K562 (cell line): Measurements from ENCODE around the gene SIGLEC9. TPM values are rescaled to one million over a fixed set of nuclear protein-coding genes. Genes with fewer than 3 reads are reported as not detected.

ENCODE experiments used
- ARHGAP35 ChIP-seq: fragments of 450-650 bp; IDR thresholded peaks from 2 replicates; pipeline ENCODE4 v1.6.1; 2018; ENCODE audit not compliant: partially characterized antibody
- BHLHE40 ChIP-seq: IDR thresholded peaks from 2 replicates; pipeline ENCODE4 v1.6.1; 2011; ENCODE audit warnings: low read length, improper control_type of control experiment
- ETV1 ChIP-seq: fragments of 450-650 bp; conservative IDR thresholded peaks from 2 replicates; pipeline ENCODE4 v1.6.1; 2016; ENCODE audit warnings: missing genetic modification characterization, control low read depth, low read depth, missing compliant biosample characterization
- FOXJ3 ChIP-seq: sonication (generic); formaldehyde crosslinking; IDR thresholded peaks from 2 replicates; pipeline ENCODE4 v1.4.0; 2020; ENCODE audit warnings: mild to moderate bottlenecking, missing genetic modification reagents
- GATAD2B ChIP-seq: fragments of 450-650 bp; IDR thresholded peaks from 2 replicates; pipeline ENCODE4 v1.6.1; 2017; ENCODE audit warnings: mild to moderate bottlenecking, borderline replicate concordance
- ILF3 ChIP-seq: fragments of 450-650 bp; IDR thresholded peaks from 2 replicates; pipeline ENCODE4 v1.6.1; 2018; ENCODE audit warnings: antibody characterized with exemption, mild to moderate bottlenecking, moderate library complexity, borderline replicate concordance
- MEF2A ChIP-seq: IDR thresholded peaks from 2 replicates; pipeline ENCODE4 v1.6.1; 2011; ENCODE audit warnings: low read depth, mild to moderate bottlenecking, low read length, moderate library complexity; ENCODE audit not compliant: control insufficient read depth
- PURB ChIP-seq: sonication (generic); formaldehyde crosslinking; IDR thresholded peaks from 2 replicates; pipeline ENCODE4 v1.9.0; 2021; ENCODE audit warnings: low read depth, mild to moderate bottlenecking, missing genetic modification reagents
- SMC3 ChIP-seq: conservative IDR thresholded peaks from 2 replicates; pipeline ENCODE4 v1.6.1; 2011; ENCODE audit warnings: low read depth, low read length, improper control_type of control experiment; ENCODE audit not compliant: insufficient read depth
- SNIP1 ChIP-seq: fragments of 450-650 bp; IDR thresholded peaks from 2 replicates; pipeline ENCODE4 v1.7.1; 2017; ENCODE audit warnings: low read depth, mild to moderate bottlenecking
- TAL1 ChIP-seq: fragments of 450-650 bp; IDR thresholded peaks from 2 replicates; pipeline ENCODE4 v1.6.1; 2016; ENCODE audit warnings: mild to moderate bottlenecking
- U2AF1 ChIP-seq: fragments of 200-400 bp; formaldehyde crosslinking; optimal IDR thresholded peaks from 2 replicates; pipeline ENCODE3; 2017; ENCODE audit warnings: mild to moderate bottlenecking, low read depth, low read length, moderate library complexity
- ZNF3 ChIP-seq: fragments of 250-450 bp; sonication (Bioruptor Pico); IDR thresholded peaks from 2 replicates; pipeline ENCODE4 v1.5.0; 2021; ENCODE audit warnings: mild to moderate bottlenecking, moderate library complexity
- ZSCAN29 ChIP-seq: fragments of 450-650 bp; IDR thresholded peaks from 2 replicates; pipeline ENCODE4 v1.6.1; 2017
- polyA plus RNA-seq, 8 experiments: library from polyadenylated mRNA; depleted of rRNA in 4 of 8; stranded (reverse) in 5 of 8; unstranded in 3 of 8; fragments of >200 nt; fragmentation: Nextera tagmentation in 2 of 8; fragmentation: Illumina TruSeq in 1 of 8; extraction: Ambion mirVana in 2 of 8; extraction: Trizol in 1 of 8; gene quantifications; 2 replicates each; pipeline versions ENCODE4 v1.2.1 to v1.2.3, GENCODE V29; 2011 to 2014; ENCODE audit warnings: inconsistent platforms in 1 of 8, missing spikeins in 1 of 8
- total RNA-seq, 7 experiments: library from RNA; depleted of rRNA in 6 of 7; stranded (reverse); fragments of >200 nt in 6 of 7; fragmentation: Illumina TruSeq in 2 of 7; extraction: Trizol in 2 of 7; gene quantifications; 2 replicates each; pipeline versions ENCODE4 v1.2.1 to v1.2.3, GENCODE V29; 2011 to 2021; ENCODE audit warnings: low replicate concordance in 1 of 7
- TF ChIP-seq, protein P1 (sequence below): sonication (generic); formaldehyde crosslinking; IDR thresholded peaks from 2 replicates; pipeline ENCODE4 v1.8.0; 2022; ENCODE audit warnings: mild to moderate bottlenecking, missing genetic modification reagents
- TF ChIP-seq, protein P2 (sequence below): sonication (generic); IDR thresholded peaks from 2 replicates; pipeline ENCODE4 v1.6.1; 2016
- TF ChIP-seq, protein P3 (sequence below), 2 experiments: fragments of 200-800 bp in 1 of 2; sonication (Bioruptor generic) in 1 of 2; sonication (generic) in 1 of 2; formaldehyde crosslinking in 1 of 2; IDR thresholded peaks in 1 of 2; conservative IDR thresholded peaks in 1 of 2; 2 replicates each; pipeline versions ENCODE4 v1.5.0 to v1.6.1; 2016 to 2020; ENCODE audit warnings: missing compliant biosample characterization in 1 of 2, missing genetic modification characterization in 1 of 2, missing genetic modification reagents in 1 of 2
- TF ChIP-seq, protein P4 (sequence below): fragments of 250-450 bp; sonication (Bioruptor Pico); IDR thresholded peaks from 2 replicates; pipeline ENCODE4 v1.6.1; 2021; ENCODE audit warnings: mild to moderate bottlenecking
- TF ChIP-seq, protein P5 (sequence below): fragments of 450-650 bp; IDR thresholded peaks from 2 replicates; pipeline ENCODE4 v1.6.1; 2016; ENCODE audit warnings: antibody characterized with exemption

The SIGLEC9 gene
- total and polyA plus RNA-seq, 9 of the 15 experiments (the other 6 are each of a cell fraction or from before 2014, with no cell fraction given): 0.09 to 0.34 (median 0.22) TPM; not detected in 4

DNA sequence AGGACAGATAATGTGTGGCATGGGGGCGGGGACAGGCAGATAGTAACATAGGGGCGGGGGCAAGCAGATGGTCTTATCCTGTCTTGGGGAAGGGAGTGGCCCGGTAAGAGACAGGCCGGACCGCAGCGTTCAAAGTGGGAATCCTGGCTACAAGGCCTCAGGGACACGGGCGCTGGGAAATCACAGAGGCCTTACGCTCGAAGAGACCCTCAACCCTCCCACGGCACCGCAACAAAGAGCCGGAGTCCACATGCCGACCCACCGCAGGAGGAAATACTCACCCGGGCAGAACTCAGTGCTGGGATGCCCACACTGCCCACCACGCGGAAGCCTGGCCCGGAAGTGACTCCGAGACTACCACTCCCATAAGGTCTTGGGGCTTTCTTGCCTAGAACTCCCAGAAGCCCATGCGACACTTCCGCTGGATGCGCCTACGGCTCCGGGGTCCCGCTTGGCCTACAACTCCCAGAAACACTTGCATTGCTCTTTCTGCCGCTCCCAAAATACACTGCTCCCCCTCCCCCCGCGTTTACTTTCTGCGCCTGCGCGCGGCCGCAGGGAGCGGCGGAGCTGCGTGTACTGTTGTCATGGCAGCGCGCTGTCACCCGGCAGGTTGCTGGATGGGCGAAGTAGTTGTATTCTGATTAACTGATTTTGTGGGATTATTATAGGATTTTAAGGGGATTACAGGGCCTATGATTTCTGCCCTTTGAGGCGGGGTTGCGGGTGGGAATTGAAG is 16.5 kb upstream of the SIGLEC9 start, which contains the start of gene CTU1 (continued):
- TF ChIP-seq, protein P1, sequence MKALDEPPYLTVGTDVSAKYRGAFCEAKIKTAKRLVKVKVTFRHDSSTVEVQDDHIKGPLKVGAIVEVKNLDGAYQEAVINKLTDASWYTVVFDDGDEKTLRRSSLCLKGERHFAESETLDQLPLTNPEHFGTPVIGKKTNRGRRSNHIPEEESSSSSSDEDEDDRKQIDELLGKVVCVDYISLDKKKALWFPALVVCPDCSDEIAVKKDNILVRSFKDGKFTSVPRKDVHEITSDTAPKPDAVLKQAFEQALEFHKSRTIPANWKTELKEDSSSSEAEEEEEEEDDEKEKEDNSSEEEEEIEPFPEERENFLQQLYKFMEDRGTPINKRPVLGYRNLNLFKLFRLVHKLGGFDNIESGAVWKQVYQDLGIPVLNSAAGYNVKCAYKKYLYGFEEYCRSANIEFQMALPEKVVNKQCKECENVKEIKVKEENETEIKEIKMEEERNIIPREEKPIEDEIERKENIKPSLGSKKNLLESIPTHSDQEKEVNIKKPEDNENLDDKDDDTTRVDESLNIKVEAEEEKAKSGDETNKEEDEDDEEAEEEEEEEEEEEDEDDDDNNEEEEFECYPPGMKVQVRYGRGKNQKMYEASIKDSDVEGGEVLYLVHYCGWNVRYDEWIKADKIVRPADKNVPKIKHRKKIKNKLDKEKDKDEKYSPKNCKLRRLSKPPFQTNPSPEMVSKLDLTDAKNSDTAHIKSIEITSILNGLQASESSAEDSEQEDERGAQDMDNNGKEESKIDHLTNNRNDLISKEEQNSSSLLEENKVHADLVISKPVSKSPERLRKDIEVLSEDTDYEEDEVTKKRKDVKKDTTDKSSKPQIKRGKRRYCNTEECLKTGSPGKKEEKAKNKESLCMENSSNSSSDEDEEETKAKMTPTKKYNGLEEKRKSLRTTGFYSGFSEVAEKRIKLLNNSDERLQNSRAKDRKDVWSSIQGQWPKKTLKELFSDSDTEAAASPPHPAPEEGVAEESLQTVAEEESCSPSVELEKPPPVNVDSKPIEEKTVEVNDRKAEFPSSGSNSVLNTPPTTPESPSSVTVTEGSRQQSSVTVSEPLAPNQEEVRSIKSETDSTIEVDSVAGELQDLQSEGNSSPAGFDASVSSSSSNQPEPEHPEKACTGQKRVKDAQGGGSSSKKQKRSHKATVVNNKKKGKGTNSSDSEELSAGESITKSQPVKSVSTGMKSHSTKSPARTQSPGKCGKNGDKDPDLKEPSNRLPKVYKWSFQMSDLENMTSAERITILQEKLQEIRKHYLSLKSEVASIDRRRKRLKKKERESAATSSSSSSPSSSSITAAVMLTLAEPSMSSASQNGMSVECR (CRISPR knock-in tag): peak; percentile 92
- TF ChIP-seq, protein P2, sequence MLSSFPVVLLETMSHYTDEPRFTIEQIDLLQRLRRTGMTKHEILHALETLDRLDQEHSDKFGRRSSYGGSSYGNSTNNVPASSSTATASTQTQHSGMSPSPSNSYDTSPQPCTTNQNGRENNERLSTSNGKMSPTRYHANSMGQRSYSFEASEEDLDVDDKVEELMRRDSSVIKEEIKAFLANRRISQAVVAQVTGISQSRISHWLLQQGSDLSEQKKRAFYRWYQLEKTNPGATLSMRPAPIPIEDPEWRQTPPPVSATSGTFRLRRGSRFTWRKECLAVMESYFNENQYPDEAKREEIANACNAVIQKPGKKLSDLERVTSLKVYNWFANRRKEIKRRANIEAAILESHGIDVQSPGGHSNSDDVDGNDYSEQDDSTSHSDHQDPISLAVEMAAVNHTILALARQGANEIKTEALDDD: peak; percentile 6; the same call in 1 of the 2 replicates
- no peak for TF ChIP-seq U2AF1
- TF ChIP-seq GATAD2B: no peak
- no peak for TF ChIP-seq ZNF3 (CRISPR knock-in tag)
- TF ChIP-seq ILF3: no peak
- TF ChIP-seq SNIP1: no peak
- 0 out of 2 replicates have a peak, but pooled peaks have one; percentile 10 for TF ChIP-seq BHLHE40
- peak; percentile 56 for TF ChIP-seq FOXJ3 (CRISPR knock-in tag)
- no peak for TF ChIP-seq MEF2A
- no peak for TF ChIP-seq ZSCAN29
- TF ChIP-seq, protein P3, sequence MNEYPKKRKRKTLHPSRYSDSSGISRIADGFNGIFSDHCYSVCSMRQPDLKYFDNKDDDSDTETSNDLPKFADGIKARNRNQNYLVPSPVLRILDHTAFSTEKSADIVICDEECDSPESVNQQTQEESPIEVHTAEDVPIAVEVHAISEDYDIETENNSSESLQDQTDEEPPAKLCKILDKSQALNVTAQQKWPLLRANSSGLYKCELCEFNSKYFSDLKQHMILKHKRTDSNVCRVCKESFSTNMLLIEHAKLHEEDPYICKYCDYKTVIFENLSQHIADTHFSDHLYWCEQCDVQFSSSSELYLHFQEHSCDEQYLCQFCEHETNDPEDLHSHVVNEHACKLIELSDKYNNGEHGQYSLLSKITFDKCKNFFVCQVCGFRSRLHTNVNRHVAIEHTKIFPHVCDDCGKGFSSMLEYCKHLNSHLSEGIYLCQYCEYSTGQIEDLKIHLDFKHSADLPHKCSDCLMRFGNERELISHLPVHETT (CRISPR knock-in tag; conservative IDR thresholded peaks at IDR 0.05 in 1 of 2, IDR thresholded peaks at IDR 0.05 in 1 of 2): peak in 1 of 2 experiments; percentile 82; a peak in 2 of 4 replicates
- no peak for TF ChIP-seq SMC3
- TF ChIP-seq TAL1: peak; percentile 33; the same call in 1 of the 2 replicates
- no peak for TF ChIP-seq ARHGAP35
- TF ChIP-seq ETV1 (tag): peak; percentile 95
- TF ChIP-seq, protein P4, sequence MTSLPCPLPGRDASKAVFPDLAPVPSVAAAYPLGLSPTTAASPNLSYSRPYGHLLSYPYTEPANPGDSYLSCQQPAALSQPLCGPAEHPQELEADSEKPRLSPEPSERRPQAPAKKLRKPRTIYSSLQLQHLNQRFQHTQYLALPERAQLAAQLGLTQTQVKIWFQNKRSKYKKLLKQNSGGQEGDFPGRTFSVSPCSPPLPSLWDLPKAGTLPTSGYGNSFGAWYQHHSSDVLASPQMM (CRISPR knock-in tag): no peak
- TF ChIP-seq PURB (CRISPR knock-in tag): no peak
- TF ChIP-seq, protein P5, sequence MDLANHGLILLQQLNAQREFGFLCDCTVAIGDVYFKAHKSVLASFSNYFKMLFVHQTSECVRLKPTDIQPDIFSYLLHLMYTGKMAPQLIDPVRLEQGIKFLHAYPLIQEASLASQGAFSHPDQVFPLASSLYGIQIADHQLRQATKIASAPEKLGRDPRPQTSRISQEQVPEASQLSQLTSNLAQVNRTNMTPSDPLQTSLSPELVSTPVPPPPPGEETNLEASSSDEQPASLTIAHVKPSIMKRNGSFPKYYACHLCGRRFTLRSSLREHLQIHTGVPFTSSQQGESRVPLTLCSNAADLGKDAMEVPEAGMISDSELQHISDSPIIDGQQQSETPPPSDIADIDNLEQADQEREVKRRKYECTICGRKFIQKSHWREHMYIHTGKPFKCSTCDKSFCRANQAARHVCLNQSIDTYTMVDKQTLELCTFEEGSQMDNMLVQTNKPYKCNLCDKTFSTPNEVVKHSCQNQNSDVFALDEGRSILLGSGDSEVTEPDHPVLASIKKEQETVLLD: peak; percentile 96
